Lung (tissue), 12 donors: ENCODE results near the gene EPHB6. TPM values are rescaled to one million over a fixed set of nuclear protein-coding genes. Genes with fewer than 3 reads are reported as not detected.

Source experiments
- ATAC-seq: fragments of 200-7000 bp; cut with Tn5 transposase; one replicate; pipeline ENCODE4 v1.9.1; 2020; ENCODE audit warnings: moderate number of reproducible peaks; ENCODE audit not compliant: insufficient read depth, low FRiP score
- DNase-seq, 3 donors: peaks; one replicate each; pipeline ENCODE4 v3.0.0-alpha.2; 2013 to 2017
- H3K27ac ChIP-seq, 2 donors: one replicate each; pipeline ENCODE4 v1.5.1; 2013; ENCODE audit warnings: mild to moderate bottlenecking in 2 of 2, moderate library complexity in 2 of 2, control low read depth in 1 of 2, inconsistent platforms in 1 of 2, low read depth in 1 of 2, low read length in 1 of 2
- H3K27me3 ChIP-seq, 3 donors: one replicate each; pipeline ENCODE4 v1.5.1; 2013; ENCODE audit warnings: low read length in 2 of 3; ENCODE audit not compliant: control insufficient read depth in 3 of 3, insufficient read depth in 3 of 3
- H3K36me3 ChIP-seq, 4 donors: one replicate each; pipeline ENCODE4 v1.5.1; 2013; ENCODE audit warnings: low read length in 4 of 4, mild to moderate bottlenecking in 1 of 4, moderate library complexity in 1 of 4; ENCODE audit not compliant: control insufficient read depth in 4 of 4, insufficient read depth in 4 of 4
- H3K4me1 ChIP-seq, 5 donors: one replicate each; pipeline ENCODE4 v1.5.1; 2013; ENCODE audit warnings: low read length in 5 of 5, mild to moderate bottlenecking in 2 of 5, moderate library complexity in 1 of 5; ENCODE audit not compliant: control insufficient read depth in 5 of 5, insufficient read depth in 5 of 5
- H3K4me3 ChIP-seq: one replicate; pipeline ENCODE4 v1.5.1; 2013; ENCODE audit warnings: mild to moderate bottlenecking, control low read depth, moderate library complexity
- H3K9ac ChIP-seq, 2 donors: one replicate each; pipeline ENCODE4 v1.5.1; 2013; ENCODE audit warnings: low read length in 2 of 2, control low read depth in 1 of 2; ENCODE audit not compliant: insufficient read depth in 1 of 2
- H3K9me3 ChIP-seq, 4 donors: one replicate each; pipeline ENCODE4 v1.5.1; 2013; ENCODE audit warnings: low read length in 3 of 4, mild to moderate bottlenecking in 1 of 4, moderate library complexity in 1 of 4; ENCODE audit not compliant: control insufficient read depth in 4 of 4, insufficient read depth in 3 of 4
- WGBS, 2 donors: extraction: QIAGEN DNeasy Blood & Tissue Kit; methylation state at CpG; one replicate each; pipeline ENCODE4 v1.1.7; 2013; 5-methylcytosine and 5-hydroxymethylcytosine counted together
- polyA plus RNA-seq, 2 donors: library from polyadenylated mRNA; stranded (reverse); fragments of 200-250 nt; gene quantifications; one replicate each; pipeline ENCODE4 v1.2.1, GENCODE V29; 2013
- total RNA-seq, 2 donors: library from RNA; depleted of rRNA in 1 of 2; stranded (reverse); fragments of >200 nt in 1 of 2; gene quantifications; one replicate each; pipeline ENCODE4 v1.2.1, GENCODE V29; 2014 to 2021
- TF ChIP-seq, protein P1 (sequence below): IDR thresholded peaks from 2 replicates; pipeline ENCODE4 v1.5.1; 2012; ENCODE audit warnings: mild to moderate bottlenecking; ENCODE audit errors: control extremely low read depth, extremely low read depth
- donor health status: control.
- donor health status: control.
- donor health status: Bipolar disorder and iron deficiency.
- donor health status: healthy.
- donor health status: DM: yes; HTN: yes; CAD: no.

The EPHB6 gene
- total and polyA plus RNA-seq, 4 donors: 3.2 to 18.8 (median 13.5) TPM

DNA sequence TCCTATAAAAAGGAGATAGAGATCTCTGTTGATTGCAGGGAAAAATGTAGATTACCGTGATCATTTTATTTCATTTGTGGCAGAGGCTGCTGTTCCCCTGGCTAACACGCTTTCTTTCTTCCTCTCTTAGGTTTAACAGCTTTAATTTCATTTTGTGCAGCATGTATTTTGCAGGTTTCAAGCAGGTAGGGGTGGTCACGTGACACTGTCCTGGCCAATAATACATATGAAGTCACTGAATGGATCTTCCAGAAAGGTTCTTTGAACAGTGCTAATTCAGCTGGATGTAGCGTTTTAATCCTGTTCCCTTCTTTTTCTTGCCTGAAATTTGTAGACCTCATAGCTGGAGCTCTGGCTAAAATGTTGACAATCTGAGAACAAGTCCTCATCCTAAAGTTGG lies 3.6 kb upstream of the EPHB6 start:
- Histone ChIP-seq H3K9me3 (no peaks in the 10 kb centered on the region), H3K4me1 (peaks cover 0 to 15% (median 4%) of the 10 kb centered on the region in 5 donors), H3K4me3 (no peak overlapping the region), H3K36me3 (no peaks in the 10 kb centered on the region), H3K27me3 (peaks cover 0 to 4% (median 0%) of the 10 kb centered on the region in 3 donors), H3K27ac (no peak overlapping the region), H3K9ac (no peak overlapping the region)
- 87 to 93% methylated on average over 4 of the region's 4 CpGs for WGBS, 2 donors
- TF ChIP-seq, protein P1, sequence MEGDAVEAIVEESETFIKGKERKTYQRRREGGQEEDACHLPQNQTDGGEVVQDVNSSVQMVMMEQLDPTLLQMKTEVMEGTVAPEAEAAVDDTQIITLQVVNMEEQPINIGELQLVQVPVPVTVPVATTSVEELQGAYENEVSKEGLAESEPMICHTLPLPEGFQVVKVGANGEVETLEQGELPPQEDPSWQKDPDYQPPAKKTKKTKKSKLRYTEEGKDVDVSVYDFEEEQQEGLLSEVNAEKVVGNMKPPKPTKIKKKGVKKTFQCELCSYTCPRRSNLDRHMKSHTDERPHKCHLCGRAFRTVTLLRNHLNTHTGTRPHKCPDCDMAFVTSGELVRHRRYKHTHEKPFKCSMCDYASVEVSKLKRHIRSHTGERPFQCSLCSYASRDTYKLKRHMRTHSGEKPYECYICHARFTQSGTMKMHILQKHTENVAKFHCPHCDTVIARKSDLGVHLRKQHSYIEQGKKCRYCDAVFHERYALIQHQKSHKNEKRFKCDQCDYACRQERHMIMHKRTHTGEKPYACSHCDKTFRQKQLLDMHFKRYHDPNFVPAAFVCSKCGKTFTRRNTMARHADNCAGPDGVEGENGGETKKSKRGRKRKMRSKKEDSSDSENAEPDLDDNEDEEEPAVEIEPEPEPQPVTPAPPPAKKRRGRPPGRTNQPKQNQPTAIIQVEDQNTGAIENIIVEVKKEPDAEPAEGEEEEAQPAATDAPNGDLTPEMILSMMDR: no peak
- no peak for DNase-seq
- ATAC-seq: no peak

- DNase-seq (no peak), ATAC-seq (no peak)
- Histone ChIP-seq H3K36me3 (no peaks in the 10 kb centered on the region), H3K27ac (no peak overlapping the region), H3K4me1 (peaks cover 0 to 18% (median 5%) of the 10 kb centered on the region in 5 donors), H3K27me3 (peaks cover 0 to 4% (median 0%) of the 10 kb centered on the region in 3 donors), H3K9ac (no peak overlapping the region), H3K4me3 (no peak overlapping the region), H3K9me3 (no peaks in the 10 kb centered on the region)
- TF ChIP-seq, protein P1: no peak
Observed at GRCh38 chr7:142851919-142852318, 3.0 kb upstream of the EPHB6 start.

- DNase-seq: peak; percentile 81 to 87 (median 86)
- TF ChIP-seq, protein P1: peak; percentile 48
- no peaks in the 10 kb centered on the region for H3K36me3 ChIP-seq
- no peak overlapping the region for H3K4me3 ChIP-seq
- no peak overlapping the region for H3K27ac ChIP-seq
- H3K27me3 ChIP-seq: no peaks in the 10 kb centered on the region
- peak; percentile 73 for ATAC-seq
- H3K9ac ChIP-seq: peak overlapping the region; percentile 37 to 65
- H3K9me3 ChIP-seq: no peaks in the 10 kb centered on the region
- WGBS, 2 donors: 0 to 1% methylated on average over 21 to 23 of the region's 23 CpGs
- peaks cover 0 to 18% (median 5%) of the 10 kb centered on the region in 5 donors for H3K4me1 ChIP-seq
Observed at GRCh38 chr7:142853739-142854371, 1.0 kb upstream of the EPHB6 start.
